ENCODE results near the gene CABLES1. TPM values are rescaled to one million over a fixed set of nuclear protein-coding genes. Genes with fewer than 3 reads are reported as not detected.

Gene CABLES1
- 1.5 and 1.8 TPM in 2 replicates for total RNA-seq

GRCh38 chr18:23134780-23135549 lies at the start of gene CABLES1:
TSS of gene CABLES1 (plus strand) at chr18:23135485. CDS start at chr18:23135763, 278 bp downstream.

Other genes with a start within 250 kb of the CABLES1 start
- gene RBBP8, start 202.2 kb upstream of the CABLES1 start, total RNA-seq, result 21.7 and 27.1 TPM in 2 replicates